Subcutaneous adipose tissue (tissue), 4 donors: ENCODE data around the gene RGS6. TPM values are rescaled to one million over a fixed set of nuclear protein-coding genes. Genes with fewer than 3 reads are reported as not detected.

Experiments
- total RNA-seq, 4 donors: library from RNA; depleted of rRNA; stranded (reverse); fragments of >200 nt; gene quantifications; one replicate each; pipeline ENCODE4 v1.1.0, GENCODE V29; 2016
- TF ChIP-seq, protein P1 (sequence below): fragments of 450-650 bp; IDR thresholded peaks from one replicate; pipeline ENCODE4 v1.5.1; 2016; ENCODE audit warnings: low read depth, mild to moderate bottlenecking, control low read depth, antibody characterized with exemption, moderate library complexity

The RGS6 gene
- total RNA-seq, 4 donors from 2014 or later, result 4.4 to 32.0 (median 11.4) TPM

DNA sequence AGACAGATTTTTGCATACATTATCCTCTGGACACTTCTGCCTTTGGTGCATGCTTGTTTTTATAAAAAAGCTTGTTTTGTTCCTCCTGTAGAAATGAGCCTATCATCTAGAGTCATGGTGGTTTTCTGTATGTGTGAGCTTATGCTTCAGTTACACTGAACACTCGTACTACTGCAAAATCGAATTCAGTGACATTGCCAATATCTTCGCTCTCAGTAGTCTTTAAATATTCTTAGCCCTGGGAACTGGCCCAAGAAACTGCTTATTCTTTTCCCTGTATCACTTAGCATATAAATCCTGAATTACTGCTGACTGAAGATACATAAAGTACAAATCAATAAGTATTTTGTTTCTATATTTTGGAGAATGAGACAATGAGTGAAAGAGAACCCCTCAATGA lies 70.5 kb downstream of the RGS6 start:
- TF ChIP-seq, protein P1, sequence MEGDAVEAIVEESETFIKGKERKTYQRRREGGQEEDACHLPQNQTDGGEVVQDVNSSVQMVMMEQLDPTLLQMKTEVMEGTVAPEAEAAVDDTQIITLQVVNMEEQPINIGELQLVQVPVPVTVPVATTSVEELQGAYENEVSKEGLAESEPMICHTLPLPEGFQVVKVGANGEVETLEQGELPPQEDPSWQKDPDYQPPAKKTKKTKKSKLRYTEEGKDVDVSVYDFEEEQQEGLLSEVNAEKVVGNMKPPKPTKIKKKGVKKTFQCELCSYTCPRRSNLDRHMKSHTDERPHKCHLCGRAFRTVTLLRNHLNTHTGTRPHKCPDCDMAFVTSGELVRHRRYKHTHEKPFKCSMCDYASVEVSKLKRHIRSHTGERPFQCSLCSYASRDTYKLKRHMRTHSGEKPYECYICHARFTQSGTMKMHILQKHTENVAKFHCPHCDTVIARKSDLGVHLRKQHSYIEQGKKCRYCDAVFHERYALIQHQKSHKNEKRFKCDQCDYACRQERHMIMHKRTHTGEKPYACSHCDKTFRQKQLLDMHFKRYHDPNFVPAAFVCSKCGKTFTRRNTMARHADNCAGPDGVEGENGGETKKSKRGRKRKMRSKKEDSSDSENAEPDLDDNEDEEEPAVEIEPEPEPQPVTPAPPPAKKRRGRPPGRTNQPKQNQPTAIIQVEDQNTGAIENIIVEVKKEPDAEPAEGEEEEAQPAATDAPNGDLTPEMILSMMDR, result no peak

DNA sequence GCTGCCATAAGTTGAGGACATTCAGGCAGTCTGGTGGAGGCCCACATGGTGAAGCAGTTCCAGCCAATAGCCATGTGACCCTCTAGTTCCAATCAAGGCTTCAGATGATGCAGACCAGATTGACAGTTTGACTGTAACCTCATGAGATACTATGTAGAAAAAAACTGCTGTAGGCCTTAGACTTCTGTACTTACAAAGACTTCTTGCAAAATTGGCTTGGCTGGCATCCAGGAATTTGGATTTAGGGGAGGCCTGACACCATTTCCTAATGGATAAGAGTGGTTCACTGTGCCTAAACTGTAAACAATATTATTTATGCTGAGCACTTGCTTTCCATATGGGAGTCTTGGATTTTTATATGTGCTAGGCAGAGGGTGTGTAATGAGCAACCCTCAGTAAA lies 76.4 kb downstream of the RGS6 start:
- TF ChIP-seq, protein P1, result no peak

DNA sequence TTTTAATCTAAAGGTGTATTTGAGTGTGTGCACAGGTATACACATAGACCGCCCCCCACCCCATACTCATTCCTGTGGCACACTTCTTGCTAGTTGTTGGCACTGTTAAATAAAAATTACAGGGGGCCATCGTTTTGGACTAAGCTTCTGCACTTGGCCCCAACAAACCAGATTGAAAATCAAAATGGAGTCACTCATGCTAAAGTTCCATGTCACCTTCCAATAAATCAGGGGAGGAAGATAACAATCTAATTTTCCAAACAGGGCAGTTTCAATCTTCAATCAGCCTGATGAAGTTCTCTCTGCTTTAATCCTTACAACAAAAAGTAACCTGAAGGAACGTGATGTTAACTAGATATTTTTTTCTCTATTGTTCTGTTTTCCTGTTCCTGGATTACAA lies 78.2 kb downstream of the RGS6 start:
- TF ChIP-seq, protein P1, result no peak

DNA sequence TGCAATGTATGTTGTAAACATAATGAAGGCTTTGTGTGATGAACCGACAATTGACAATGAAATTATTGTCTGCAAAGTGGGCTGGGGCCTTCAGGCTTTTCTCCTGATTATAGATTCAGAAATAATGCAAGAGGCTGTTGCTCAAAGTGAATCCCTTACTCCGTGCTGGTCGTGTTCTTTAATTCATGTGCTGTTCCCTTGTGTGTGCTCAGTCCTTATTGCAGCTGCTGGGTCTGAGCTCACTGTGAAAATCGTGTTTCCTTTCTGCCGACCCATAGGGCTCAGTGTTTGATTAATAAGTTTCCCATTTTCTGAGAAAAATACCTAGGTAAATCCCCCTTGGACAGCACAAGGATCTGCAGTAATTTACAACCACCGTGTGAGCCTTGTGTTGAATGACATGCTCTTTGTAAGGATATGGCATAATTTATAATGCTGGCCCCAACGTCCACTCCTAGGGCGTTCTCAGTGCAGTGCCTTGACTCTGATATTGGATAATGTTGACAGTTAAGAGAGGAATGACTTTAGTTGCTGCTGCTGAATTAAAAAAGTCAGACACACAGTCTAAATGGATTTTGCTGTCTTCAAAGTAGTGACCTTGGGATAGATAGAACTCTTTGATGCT lies 81.6 kb downstream of the RGS6 start:
- TF ChIP-seq, protein P1, result no peak

DNA sequence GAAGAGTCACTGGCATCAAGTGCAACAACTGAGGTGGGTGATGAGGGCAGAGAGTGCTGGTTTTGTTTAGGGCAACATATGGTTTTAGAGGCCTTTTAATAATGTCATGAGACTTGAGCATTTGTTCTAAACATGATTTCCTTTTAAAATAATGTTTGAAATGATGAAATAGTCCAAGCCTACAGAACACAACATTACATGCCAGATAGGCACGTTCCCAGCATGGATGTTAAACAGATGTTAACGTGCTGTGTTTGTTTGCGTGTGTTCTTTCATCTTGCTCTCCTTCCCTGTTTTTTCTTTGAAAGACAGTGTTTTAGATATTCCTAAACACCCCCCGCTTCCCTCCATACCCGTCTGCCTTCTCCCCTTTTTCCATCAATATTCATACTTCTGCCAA lies 82.3 kb downstream of the RGS6 start:
- TF ChIP-seq, protein P1, result no peak

DNA sequence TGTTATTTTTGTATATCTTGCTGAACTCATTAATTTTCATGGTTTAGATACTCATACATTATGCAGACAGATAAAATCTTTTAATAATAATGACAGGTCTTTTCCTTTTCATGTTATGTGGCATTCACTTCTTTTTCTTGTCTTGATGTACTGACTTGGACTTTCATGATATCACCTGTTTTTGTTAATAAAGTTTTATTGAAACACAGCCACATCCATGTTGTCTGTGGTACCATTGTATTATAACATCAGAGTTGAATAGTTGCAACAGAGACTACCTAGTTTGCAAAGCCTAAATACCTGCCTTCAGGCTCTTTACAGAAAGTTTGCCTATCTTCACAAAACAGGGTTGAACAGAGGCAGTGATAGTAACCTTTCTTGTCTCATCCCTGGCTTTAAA lies 85.1 kb downstream of the RGS6 start:
- TF ChIP-seq, protein P1, result no peak

DNA sequence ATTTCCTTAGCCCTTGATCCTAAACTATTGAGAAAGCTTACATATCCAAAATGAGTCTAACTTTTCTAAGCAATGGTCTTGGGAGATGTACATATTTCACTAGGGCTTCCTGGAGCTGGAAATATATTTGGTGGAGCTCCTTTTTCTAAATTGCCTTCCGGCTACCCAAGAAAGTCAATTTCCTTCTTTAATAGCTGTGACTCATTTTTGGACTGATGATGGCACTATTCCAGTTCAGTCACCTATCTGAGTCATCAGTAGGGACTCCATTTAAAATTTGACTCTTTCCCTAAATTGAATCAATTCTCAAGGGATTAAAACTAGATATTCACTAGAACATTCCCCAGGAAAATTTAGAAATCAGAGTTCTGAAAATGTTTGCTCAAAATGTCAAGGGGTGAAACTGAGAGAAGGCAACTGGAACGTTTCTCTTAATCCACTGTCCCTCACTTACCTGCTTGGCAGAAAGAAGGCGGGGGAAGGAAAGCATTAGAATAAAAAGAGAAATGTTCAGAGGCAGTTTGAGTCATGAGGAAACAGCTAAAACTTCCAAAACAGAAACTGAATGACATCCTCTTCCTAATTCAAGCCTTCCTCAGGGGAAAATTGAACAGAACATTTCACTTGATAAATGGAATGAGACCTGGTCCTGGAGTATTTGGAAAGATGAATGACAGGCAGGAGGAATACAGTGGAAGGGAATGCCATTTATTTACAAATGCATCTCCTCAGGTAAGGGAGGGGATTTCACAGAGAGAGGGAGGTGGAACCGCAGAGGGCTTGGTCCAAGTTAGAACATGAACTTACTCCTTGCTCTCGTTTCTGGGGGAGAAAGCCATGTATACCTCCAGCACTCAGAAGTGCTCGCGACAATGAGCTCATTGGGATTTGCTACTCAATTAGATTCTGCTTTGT lies 91.2 kb downstream of the RGS6 start:
- TF ChIP-seq, protein P1, result no peak
